Caco-2 (cell line): ENCODE results near the gene PRR3. TPM values are rescaled to one million over a fixed set of nuclear protein-coding genes. Genes with fewer than 3 reads are reported as not detected.

Experiments
- BruUV-seq: library from RNA; stranded (reverse); fragments of 400-500 nt; replicated peaks from 2 replicates; lab custom pipeline; 2021; lab: Mats Ljungman, UMichigan
- CTCF ChIA-PET: fragments of 300-600 bp; sonication (Branson Sonifier 250); formaldehyde crosslinking; loops from one replicate; lab custom pipeline; 2022; ENCODE audit warnings: antibody characterized with exemption; lab: Charles Lee
- POLR2A ChIA-PET: fragments of 300-600 bp; sonication (Branson Sonifier 250); formaldehyde crosslinking; loops from one replicate; lab custom pipeline; 2022; ENCODE audit warnings: antibody characterized with exemption; lab: Charles Lee
- DNase-seq, 2 experiments: peaks; one replicate each; pipeline versions ENCODE4 v3.0.0 to v3.0.0-alpha.2; 2020 to 2022
- H3K27me3 ChIP-seq: replicated peaks from 2 replicates; pipeline ENCODE4 v1.6.0; 2011; ENCODE audit warnings: low read length; ENCODE audit not compliant: control insufficient read depth, insufficient read depth
- H3K36me3 ChIP-seq: 2 replicates; pipeline ENCODE4 v1.5.1; 2011; ENCODE audit warnings: low read length; ENCODE audit not compliant: control insufficient read depth, insufficient read depth
- H3K4me1 ChIP-seq: fragments of 250-450 bp; sonication (Bioruptor Pico); 2 replicates; pipeline ENCODE4 v1.5.1; 2020; ENCODE audit warnings: mild to moderate bottlenecking
- H3K4me3 ChIP-seq: 2 replicates; pipeline ENCODE4 v1.5.1; 2011; ENCODE audit warnings: low read depth, mild to moderate bottlenecking, control low read depth, low read length
- H3K9me3 ChIP-seq: fragments of 250-450 bp; sonication (Bioruptor Pico); 2 replicates; pipeline ENCODE4 v1.5.1; 2020; ENCODE audit warnings: mild to moderate bottlenecking, moderate library complexity
- H3K27ac Mint-ChIP-seq: one replicate; pipeline ENCODE4 v1.8.0; 2022; ENCODE audit warnings: mixed read lengths; ENCODE audit not compliant: unreplicated experiment
- H3K27me3 Mint-ChIP-seq: one replicate; pipeline ENCODE4 v1.8.0; 2022; ENCODE audit warnings: mixed read lengths; ENCODE audit not compliant: insufficient read depth, unreplicated experiment
- H3K36me3 Mint-ChIP-seq: one replicate; pipeline ENCODE4 v1.8.0; 2022; ENCODE audit warnings: mild to moderate bottlenecking, mixed read lengths; ENCODE audit not compliant: insufficient read depth, unreplicated experiment
- H3K4me1 Mint-ChIP-seq: one replicate; pipeline ENCODE4 v1.8.0; 2022; ENCODE audit warnings: low read depth, mixed read lengths; ENCODE audit not compliant: unreplicated experiment
- H3K4me3 Mint-ChIP-seq: one replicate; pipeline ENCODE4 v1.8.0; 2022; ENCODE audit warnings: mild to moderate bottlenecking, moderate library complexity, mixed read lengths; ENCODE audit not compliant: unreplicated experiment
- H3K9me3 Mint-ChIP-seq: one replicate; pipeline ENCODE4 v1.8.0; 2022; ENCODE audit warnings: mixed read lengths; ENCODE audit not compliant: unreplicated experiment
- CTCF ChIP-seq, 2 experiments: fragments of 200-600 bp in 1 of 2; IDR thresholded peaks; 1 replicate in 1 of 2; 2 replicates in 1 of 2; pipeline versions ENCODE4 v1.5.1 to v1.8.0; 2011 to 2022; ENCODE audit warnings: antibody characterized with exemption in 1 of 2, control low read depth in 1 of 2, inconsistent platforms in 1 of 2, low read depth in 1 of 2, low read length in 1 of 2, mild to moderate bottlenecking in 1 of 2, moderate library complexity in 1 of 2; ENCODE audit not compliant: insufficient read depth in 1 of 2, severe bottlenecking in 1 of 2, unreplicated experiment in 1 of 2
- intact Hi-C: fragments of 100-400 bp; cut with micrococcal nuclease; formaldehyde crosslinking; loops from one replicate; pipeline ENCODE4 v1.10.0; 2022; ENCODE audit not compliant: unreplicated experiment
- total RNA-seq: library from RNA; stranded (reverse); gene quantifications from 2 replicates; pipeline ENCODE4 v1.2.3, GENCODE V29; 2022

Gene PRR3
- total RNA-seq, 1 experiment from 2014 or later, result 20.3 TPM

GRCh38 chr6:30578051-30578450 is 21.0 kb downstream of the PRR3 start:
- Histone ChIP-seq H3K9me3 (no peaks in the 10 kb centered on the region), H3K4me1 (no peaks in the 10 kb centered on the region), H3K4me3 (no peak overlapping the region), H3K27me3 (no peaks in the 10 kb centered on the region), H3K36me3 (peaks cover 5% of the 10 kb centered on the region; the same call in 1 of the 2 replicates)
- intact Hi-C loops, result no loop called here
- H3K36me3 Mint-ChIP-seq, result peaks cover 75% of the 10 kb centered on the region
- DNase-seq, result no peak
- no peaks in the 10 kb centered on the region for H3K9me3 Mint-ChIP-seq
- ChIA-PET CTCF (interaction anchor here (1.2 kb wide), 1 partner anchor 33 kb away, joined by 3 read pairs; no protein-coding TSS in a partner anchor), POLR2A (no interaction called here)
- H3K27me3 Mint-ChIP-seq, result no peaks in the 10 kb centered on the region
- no peak overlapping the region for H3K4me3 Mint-ChIP-seq
- no peak for TF ChIP-seq CTCF (IDR thresholded peaks at IDR 0.05; ENCODE audit: insufficient read depth in 1 of 2, low read depth in 1 of 2, low read length in 1 of 2, severe bottlenecking in 1 of 2, unreplicated experiment in 1 of 2)
- peaks cover 14% of the 10 kb centered on the region for H3K4me1 Mint-ChIP-seq
- H3K27ac Mint-ChIP-seq, result no peak overlapping the region
- BruUV-seq, result no TSS peak

- no peaks in the 10 kb centered on the region for H3K27me3 Mint-ChIP-seq
- no peaks in the 10 kb centered on the region for H3K9me3 Mint-ChIP-seq
- Histone ChIP-seq H3K4me1 (no peaks in the 10 kb centered on the region), H3K27me3 (no peaks in the 10 kb centered on the region), H3K9me3 (no peaks in the 10 kb centered on the region), H3K4me3 (no peak overlapping the region), H3K36me3 (peaks cover 4% of the 10 kb centered on the region)
- H3K36me3 Mint-ChIP-seq, result peaks cover 100% of the 10 kb centered on the region
- no TSS peak for BruUV-seq
- intact Hi-C loops, result no loop called here
- no peak overlapping the region for H3K4me3 Mint-ChIP-seq
- no peak for TF ChIP-seq CTCF (IDR thresholded peaks at IDR 0.05; ENCODE audit: insufficient read depth in 1 of 2, low read depth in 1 of 2, low read length in 1 of 2, severe bottlenecking in 1 of 2, unreplicated experiment in 1 of 2)
- H3K27ac Mint-ChIP-seq, result no peak overlapping the region
- POLR2A ChIA-PET, result no interaction called here
- DNase-seq, result no peak
- CTCF ChIA-PET, result no interaction called here
- H3K4me1 Mint-ChIP-seq, result peaks cover 3% of the 10 kb centered on the region
Observed at GRCh38 chr6:30583921-30584320, 26.8 kb downstream of the PRR3 start.

GRCh38 chr6:30589754-30590358 is 32.8 kb downstream of the PRR3 start:
- no peaks in the 10 kb centered on the region for H3K27me3 Mint-ChIP-seq

More at GRCh38 chr6:30589754-30590358, 32.8 kb downstream of the PRR3 start:
- H3K27me3 ChIP-seq, result no peaks in the 10 kb centered on the region
- Mint-ChIP-seq H3K4me3 (no peak overlapping the region), H3K27ac (peak overlapping the region; percentile 31), H3K36me3 (peaks cover 96% of the 10 kb centered on the region), H3K9me3 (no peaks in the 10 kb centered on the region), H3K4me1 (peaks cover 6% of the 10 kb centered on the region)
- peaks cover 7% of the 10 kb centered on the region for H3K36me3 ChIP-seq
- H3K4me1 ChIP-seq, result peaks cover 8% of the 10 kb centered on the region
- ChIA-PET POLR2A (no interaction called here), CTCF (interaction anchor here (1.3 kb wide), 1 partner anchor 45 kb away, joined by 3 read pairs; no protein-coding TSS in a partner anchor)
- no peaks in the 10 kb centered on the region for H3K9me3 ChIP-seq
- intact Hi-C loops, result no loop called here
- H3K4me3 ChIP-seq, result no peak overlapping the region
- TF ChIP-seq CTCF (IDR thresholded peaks at IDR 0.05; ENCODE audit: insufficient read depth in 1 of 2, low read depth in 1 of 2, low read length in 1 of 2, severe bottlenecking in 1 of 2, unreplicated experiment in 1 of 2), result no peak
- no peak for DNase-seq
- BruUV-seq, result no TSS peak
